ENCODE data around the gene EML6.

Gene EML6

GRCh38 chr2:54701029-54701428 is 22.4 kb upstream of the EML6 start:
- Histone ChIP-seq H3K4me3 (ENCODE audit: low read length) (no peak overlapping the region), H2BK5ac (ENCODE audit: low read length) (no peak overlapping the region), H3K27me3 (ENCODE audit: insufficient read depth, low read length, poor library complexity) (no peaks in the 10 kb centered on the region), H3K4me2 (ENCODE audit: low read length) (no peak overlapping the region), H3K4ac (ENCODE audit: low read depth, low read length) (no peak overlapping the region), H2AK5ac (ENCODE audit: low read length) (no peak overlapping the region), H2BK15ac (replicated peaks; ENCODE audit: low read depth) (no peak overlapping the region), H3K4me1 (ENCODE audit: control insufficient read depth, low read depth, low read length) (no peaks in the 10 kb centered on the region), H4K5ac (ENCODE audit: low read length) (no peak overlapping the region), H3K18ac (ENCODE audit: low read length) (no peak overlapping the region), H3K9ac (ENCODE audit: low read length) (no peak overlapping the region), H3K23ac (ENCODE audit: low read length) (no peak overlapping the region), H3K56ac (ENCODE audit: low read length) (no peak overlapping the region), H3K79me2 (ENCODE audit: control insufficient read depth, insufficient read depth, low read length) (no peaks in the 10 kb centered on the region), H3K27ac (ENCODE audit: low read depth, low read length) (no peak overlapping the region), H2BK120ac (ENCODE audit: low read depth, low read length) (no peak overlapping the region), H3K79me1 (ENCODE audit: low read length) (no peaks in the 10 kb centered on the region), H3K36me3 (ENCODE audit: control insufficient read depth, insufficient read depth, low read length) (no peaks in the 10 kb centered on the region), H4K8ac (ENCODE audit: low read depth, low read length) (no peak overlapping the region)
- DNase-seq, result no peak
- WGBS (ENCODE audit: extremely low coverage, insufficient coverage, low lambda C conversion rate), result no CpG with 5 or more reads among the region's 2 CpGs

GRCh38 chr2:54704238-54704637 is 19.2 kb upstream of the EML6 start:
- no CpG with 5 or more reads among the region's 1 CpG for WGBS (ENCODE audit: extremely low coverage, insufficient coverage, low lambda C conversion rate)
- H2BK15ac ChIP-seq (replicated peaks; ENCODE audit: low read depth), result no peak overlapping the region
- H2BK120ac ChIP-seq (ENCODE audit: low read depth, low read length), result no peak overlapping the region

GRCh38 chr2:54704688-54705605 is 18.5 kb upstream of the EML6 start:
- Histone ChIP-seq H3K79me2 (ENCODE audit: control insufficient read depth, insufficient read depth, low read length) (no peaks in the 10 kb centered on the region), H2BK5ac (ENCODE audit: low read length) (no peak overlapping the region), H3K4me2 (ENCODE audit: low read length) (no peak overlapping the region), H3K27ac (ENCODE audit: low read depth, low read length) (no peak overlapping the region), H3K27me3 (ENCODE audit: insufficient read depth, low read length, poor library complexity) (no peaks in the 10 kb centered on the region), H3K4ac (ENCODE audit: low read depth, low read length) (no peak overlapping the region), H4K8ac (ENCODE audit: low read depth, low read length) (no peak overlapping the region), H2AK5ac (ENCODE audit: low read length) (no peak overlapping the region), H3K4me1 (ENCODE audit: control insufficient read depth, low read depth, low read length) (no peaks in the 10 kb centered on the region), H3K4me3 (ENCODE audit: low read length) (no peak overlapping the region), H2BK15ac (replicated peaks; ENCODE audit: low read depth) (no peak overlapping the region), H3K36me3 (ENCODE audit: control insufficient read depth, insufficient read depth, low read length) (no peaks in the 10 kb centered on the region), H3K23ac (ENCODE audit: low read length) (no peak overlapping the region), H3K18ac (ENCODE audit: low read length) (no peak overlapping the region), H4K5ac (ENCODE audit: low read length) (no peak overlapping the region), H3K56ac (ENCODE audit: low read length) (no peak overlapping the region), H3K9ac (ENCODE audit: low read length) (no peak overlapping the region), H2BK120ac (ENCODE audit: low read depth, low read length) (no peak overlapping the region), H3K79me1 (ENCODE audit: low read length) (no peaks in the 10 kb centered on the region)
- no CpG with 5 or more reads among the region's 3 CpGs for WGBS (ENCODE audit: extremely low coverage, insufficient coverage, low lambda C conversion rate)
- peak; percentile 68 for DNase-seq

More at GRCh38 chr2:54704238-54704637, 19.2 kb upstream of the EML6 start:
- no peak overlapping the region for H3K4ac ChIP-seq (ENCODE audit: low read depth, low read length)
- no peak overlapping the region for H2AK5ac ChIP-seq (ENCODE audit: low read length)
- no peaks in the 10 kb centered on the region for H3K79me2 ChIP-seq (ENCODE audit: control insufficient read depth, insufficient read depth, low read length)
- H3K9ac ChIP-seq (ENCODE audit: low read length), result no peak overlapping the region
- no peak overlapping the region for H3K23ac ChIP-seq (ENCODE audit: low read length)
- H3K27me3 ChIP-seq (ENCODE audit: insufficient read depth, low read length, poor library complexity), result no peaks in the 10 kb centered on the region
- H4K5ac ChIP-seq (ENCODE audit: low read length), result no peak overlapping the region
- H3K79me1 ChIP-seq (ENCODE audit: low read length), result no peaks in the 10 kb centered on the region
- H3K18ac ChIP-seq (ENCODE audit: low read length), result no peak overlapping the region
- H2BK5ac ChIP-seq (ENCODE audit: low read length), result no peak overlapping the region
- no peaks in the 10 kb centered on the region for H3K4me1 ChIP-seq (ENCODE audit: control insufficient read depth, low read depth, low read length)
- no peak overlapping the region for H3K4me3 ChIP-seq (ENCODE audit: low read length)
- H3K56ac ChIP-seq (ENCODE audit: low read length), result no peak overlapping the region
- no peak overlapping the region for H3K27ac ChIP-seq (ENCODE audit: low read depth, low read length)
- DNase-seq, result peak; percentile 21
- no peak overlapping the region for H3K4me2 ChIP-seq (ENCODE audit: low read length)
- no peak overlapping the region for H4K8ac ChIP-seq (ENCODE audit: low read depth, low read length)
- H3K36me3 ChIP-seq (ENCODE audit: control insufficient read depth, insufficient read depth, low read length), result no peaks in the 10 kb centered on the region

GRCh38 chr2:54706622-54707021 is 16.8 kb upstream of the EML6 start:
- Histone ChIP-seq H3K79me2 (ENCODE audit: control insufficient read depth, insufficient read depth, low read length) (no peaks in the 10 kb centered on the region), H3K27me3 (ENCODE audit: insufficient read depth, low read length, poor library complexity) (no peaks in the 10 kb centered on the region), H3K23ac (ENCODE audit: low read length) (no peak overlapping the region), H2BK5ac (ENCODE audit: low read length) (no peak overlapping the region), H2BK15ac (replicated peaks; ENCODE audit: low read depth) (no peak overlapping the region), H2AK5ac (ENCODE audit: low read length) (no peak overlapping the region), H4K8ac (ENCODE audit: low read depth, low read length) (no peak overlapping the region), H3K9ac (ENCODE audit: low read length) (no peak overlapping the region), H2BK120ac (ENCODE audit: low read depth, low read length) (no peak overlapping the region), H3K4me2 (ENCODE audit: low read length) (no peak overlapping the region), H3K56ac (ENCODE audit: low read length) (no peak overlapping the region), H3K27ac (ENCODE audit: low read depth, low read length) (no peak overlapping the region), H3K79me1 (ENCODE audit: low read length) (no peaks in the 10 kb centered on the region), H4K5ac (ENCODE audit: low read length) (no peak overlapping the region), H3K4me1 (ENCODE audit: control insufficient read depth, low read depth, low read length) (no peaks in the 10 kb centered on the region), H3K4me3 (ENCODE audit: low read length) (no peak overlapping the region), H3K36me3 (ENCODE audit: control insufficient read depth, insufficient read depth, low read length) (no peaks in the 10 kb centered on the region), H3K18ac (ENCODE audit: low read length) (no peak overlapping the region), H3K4ac (ENCODE audit: low read depth, low read length) (no peak overlapping the region)
- no peak for DNase-seq
- WGBS (ENCODE audit: extremely low coverage, insufficient coverage, low lambda C conversion rate), result no CpG with 5 or more reads among the region's 1 CpG

- Histone ChIP-seq H3K27ac (ENCODE audit: low read depth, low read length) (no peak overlapping the region), H3K56ac (ENCODE audit: low read length) (peak overlapping the region; percentile 51), H3K4me1 (ENCODE audit: control insufficient read depth, low read depth, low read length) (no peaks in the 10 kb centered on the region), H2BK120ac (ENCODE audit: low read depth, low read length) (no peak overlapping the region), H4K8ac (ENCODE audit: low read depth, low read length) (no peak overlapping the region), H4K5ac (ENCODE audit: low read length) (no peak overlapping the region), H3K23ac (ENCODE audit: low read length) (no peak overlapping the region), H3K79me1 (ENCODE audit: low read length) (no peaks in the 10 kb centered on the region), H3K4ac (ENCODE audit: low read depth, low read length) (no peak overlapping the region), H2BK15ac (replicated peaks; ENCODE audit: low read depth) (no peak overlapping the region), H3K18ac (ENCODE audit: low read length) (no peak overlapping the region), H3K4me2 (ENCODE audit: low read length) (peak overlapping the region; percentile 24), H2AK5ac (ENCODE audit: low read length) (no peak overlapping the region), H2BK5ac (ENCODE audit: low read length) (no peak overlapping the region), H3K36me3 (ENCODE audit: control insufficient read depth, insufficient read depth, low read length) (no peaks in the 10 kb centered on the region), H3K79me2 (ENCODE audit: control insufficient read depth, insufficient read depth, low read length) (no peaks in the 10 kb centered on the region), H3K9ac (ENCODE audit: low read length) (peak overlapping the region; percentile 46), H3K27me3 (ENCODE audit: insufficient read depth, low read length, poor library complexity) (no peaks in the 10 kb centered on the region), H3K4me3 (ENCODE audit: low read length) (no peak overlapping the region)
- no CpG with 5 or more reads among the region's 35 CpGs for WGBS (ENCODE audit: extremely low coverage, insufficient coverage, low lambda C conversion rate)
- peak; percentile 22 for DNase-seq
These were observed 14.7 kb upstream of the EML6 start for GRCh38 chr2:54708584-54709335.

All from mesendoderm (in vitro differentiated cells).